NCI-H526 (cell line): ENCODE measurements around the gene AQP3.
"Not testable (repeated sequence)": the region's sequence is repeated elsewhere in the genome, so short reads cannot be mapped to it uniquely, and the experiment has no call there.

Experiments
- DNase-seq, 2 experiments: peaks; one replicate each; lab custom pipeline; 2025; lab: John Stamatoyannopoulos, UW

AQP3 gene

GRCh38 chr9:33414889-33415500 is 32.4 kb downstream of the AQP3 start:
- no peak for DNase-seq

DNA sequence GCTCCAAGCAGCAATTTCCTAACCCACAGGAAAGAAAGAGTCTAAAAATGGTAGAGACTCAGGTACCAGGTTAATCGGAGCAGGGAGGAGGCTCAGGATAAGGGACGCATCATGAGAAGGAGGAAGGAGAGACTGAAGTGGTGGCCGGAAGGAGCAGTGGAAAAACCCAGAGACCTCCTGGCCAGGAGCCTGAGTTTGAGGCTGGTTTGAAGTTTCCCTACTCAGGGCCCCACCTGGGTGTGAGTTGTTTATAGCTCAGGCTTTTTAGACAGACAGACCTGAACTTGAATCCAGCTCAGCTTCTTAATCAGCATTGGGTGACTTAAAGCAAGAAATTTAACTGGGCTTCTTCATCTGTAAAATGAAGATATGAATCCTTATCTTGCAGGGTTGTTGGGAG is 33.1 kb downstream of the AQP3 start:
- DNase-seq = no peak

- no peak for DNase-seq
These were observed 39.3 kb downstream of the AQP3 start for GRCh38 chr9:33408087-33408486.

DNA sequence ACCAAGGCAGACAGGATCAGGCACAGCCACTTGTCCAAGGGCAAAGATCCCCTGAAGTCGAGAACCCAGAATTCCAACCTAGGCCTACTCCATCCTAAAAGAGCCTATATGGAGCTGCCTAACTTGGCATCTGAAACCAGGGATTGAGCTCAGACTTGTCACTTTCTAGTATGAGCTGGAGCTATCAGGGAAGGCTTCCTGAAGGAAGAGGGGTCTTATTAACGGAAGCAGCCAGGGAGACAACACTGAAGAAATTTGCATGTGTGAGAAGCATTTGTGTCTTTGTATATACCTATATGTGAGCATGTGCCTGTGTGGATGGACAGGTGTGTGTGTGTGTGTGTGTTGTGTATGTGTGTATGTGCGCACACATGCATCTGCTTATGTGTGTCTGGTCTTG is 40.3 kb downstream of the AQP3 start:
- no peak for DNase-seq

DNA sequence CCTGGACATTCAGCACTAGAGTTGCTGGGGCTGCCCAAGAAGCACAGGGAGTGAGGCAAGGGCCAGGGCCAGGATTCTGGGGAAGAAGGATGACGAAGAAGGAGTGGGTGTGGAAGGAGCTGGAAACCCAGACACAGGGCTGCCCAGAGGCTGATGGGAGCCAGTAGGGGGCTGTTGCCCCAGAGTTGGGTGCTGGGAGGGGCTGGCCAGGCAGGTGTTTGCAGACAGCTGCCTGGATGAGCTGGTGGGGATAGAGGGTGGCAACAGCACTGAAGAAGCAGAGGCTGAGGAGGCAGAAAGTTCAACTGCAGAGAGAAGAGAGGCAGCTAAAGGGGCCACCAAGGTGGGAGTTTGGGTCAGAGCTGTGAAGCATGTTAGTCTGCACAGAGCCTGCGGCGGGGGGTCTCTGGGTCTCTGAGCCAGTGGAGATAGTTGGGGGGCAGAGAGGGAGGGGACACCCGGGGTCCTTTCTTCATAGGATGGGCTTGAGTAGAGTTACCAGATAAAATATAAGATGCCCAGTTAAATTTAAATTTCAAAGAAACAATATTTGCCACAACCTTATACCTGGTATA is 42.5 kb downstream of the AQP3 start:
- DNase-seq = no peak

GRCh38 chr9:33403941-33404787 is 43.2 kb downstream of the AQP3 start:
- no peak for DNase-seq

- DNase-seq = not testable (repeated sequence)
These were observed 45.0 kb downstream of the AQP3 start, which contains the start of gene AQP7 for GRCh38 chr9:33402371-33402770. TSS of gene AQP7 (minus strand) at chr9:33402568. CDS start at chr9:33401262, 1,306 bp downstream.

GRCh38 chr9:33401809-33402208 is 45.6 kb downstream of the AQP3 start:
- not testable (repeated sequence) for DNase-seq

GRCh38 chr9:33399047-33399446 is 48.3 kb downstream of the AQP3 start:
- DNase-seq = not testable (repeated sequence)

- not testable (repeated sequence) for DNase-seq
These were observed 49.6 kb downstream of the AQP3 start for GRCh38 chr9:33397801-33398200.

DNA sequence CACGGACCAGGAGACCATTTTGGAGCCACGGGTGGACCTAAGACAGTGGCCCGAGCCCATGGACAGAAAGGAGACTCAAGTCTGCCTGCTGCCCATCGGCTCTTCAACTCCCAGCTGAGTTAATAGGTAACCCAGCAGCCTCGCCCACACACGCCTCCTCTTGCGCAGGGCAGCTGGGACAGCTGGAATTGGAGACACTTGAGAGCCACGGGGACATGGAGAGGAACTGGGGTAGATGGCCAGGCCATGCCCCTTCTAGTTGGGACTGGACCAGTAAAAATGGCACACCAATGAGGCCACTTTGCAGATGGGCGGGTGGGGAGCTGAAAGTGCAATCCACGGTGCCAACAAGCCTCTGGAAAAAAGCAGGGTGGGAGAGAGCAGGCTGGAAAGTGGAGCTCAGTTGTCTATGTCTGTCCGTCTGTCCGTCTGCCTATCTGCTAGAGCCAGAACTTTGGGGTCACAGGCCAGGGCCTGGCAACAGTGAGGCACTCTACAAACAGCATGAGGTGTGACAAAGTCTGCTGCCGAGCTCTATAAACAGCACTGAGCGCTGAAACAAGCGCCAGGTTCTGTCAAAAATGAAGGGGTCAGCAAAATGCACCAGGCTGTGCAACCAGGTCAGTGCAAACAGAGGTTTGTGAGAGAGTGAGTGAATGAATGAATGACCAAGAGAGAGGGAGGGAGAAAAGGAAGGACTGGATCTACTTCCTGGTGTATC is 52.1 kb downstream of the AQP3 start:
- not testable (repeated sequence) for DNase-seq

GRCh38 chr9:33393986-33394385 is 53.4 kb downstream of the AQP3 start:
- DNase-seq = not testable (repeated sequence)

DNA sequence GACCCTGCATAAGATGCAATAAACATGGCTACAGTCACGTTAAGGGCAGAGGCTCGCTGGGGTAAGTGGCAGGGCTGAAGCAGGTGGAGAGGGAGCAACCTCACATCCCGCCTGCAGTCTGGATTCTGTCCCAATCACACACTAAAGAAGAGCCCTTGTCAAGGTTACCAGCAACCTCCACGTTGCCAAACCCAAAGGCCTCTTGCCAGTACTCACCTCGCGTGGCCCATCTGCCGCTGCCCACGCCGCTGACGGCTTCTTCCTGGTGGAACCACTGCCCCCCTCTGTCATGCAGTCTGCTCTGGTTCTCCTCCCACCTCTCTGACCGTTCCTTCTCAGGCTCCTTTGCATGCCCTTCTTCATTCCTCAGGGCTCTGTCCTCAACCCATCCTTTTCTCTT is 53.8 kb downstream of the AQP3 start:
- DNase-seq = no peak

- DNase-seq = not testable (repeated sequence)
These were observed 54.8 kb downstream of the AQP3 start for GRCh38 chr9:33392591-33393021.
